ENCODE results near the gene AOPEP. TPM values are rescaled to one million over a fixed set of nuclear protein-coding genes. Genes with fewer than 3 reads are reported as not detected.

AOPEP gene
- total and polyA plus RNA-seq, 7 donors: 28.0 to 490 (median 184) TPM

GRCh38 chr9:95036676-95037075, 310.2 kb downstream of the AOPEP start:
- Histone ChIP-seq H3K4me3 (no peak overlapping the region), H3K9me3 (no peaks in the 10 kb centered on the region), H3K27ac (peak overlapping the region; percentile 24 to 99 (median 80)), H3K27me3 (no peaks in the 10 kb centered on the region), H3K36me3 (peaks cover 0 to 8% (median 0%) of the 10 kb centered on the region in 4 donors), H3K4me1 (peaks cover 0 to 100% (median 95%) of the 10 kb centered on the region in 4 donors)
- TF ChIP-seq POLR2A (IDR thresholded peaks at IDR 0.05): no peak
- TF ChIP-seq EP300 (IDR thresholded peaks at IDR 0.05): no peak
- no peak for TF ChIP-seq CTCF (IDR thresholded peaks at IDR 0.05)
- TF ChIP-seq POLR2AphosphoS5 (IDR thresholded peaks at IDR 0.05): no peak
- no peak for DNase-seq
- WGBS, 2 donors: 77 to 85% methylated on average over 2 of the region's 2 CpGs
- intact Hi-C loops (cut with DNase I): no loop called here

GRCh38 chr9:95037789-95038521, 311.5 kb downstream of the AOPEP start:
- WGBS, 2 donors: 87 to 91% methylated on average over 7 of the region's 7 CpGs
- DNase-seq: no peak
- Histone ChIP-seq H3K36me3 (peaks cover 0 to 8% (median 0%) of the 10 kb centered on the region in 4 donors), H3K4me1 (peaks cover 0 to 97% (median 89%) of the 10 kb centered on the region in 4 donors), H3K27me3 (no peaks in the 10 kb centered on the region), H3K4me3 (no peak overlapping the region), H3K27ac (peak overlapping the region; percentile 16 to 99 (median 80)), H3K9me3 (no peaks in the 10 kb centered on the region)
- TF ChIP-seq POLR2AphosphoS5 (IDR thresholded peaks at IDR 0.05): no peak
- TF ChIP-seq EP300 (IDR thresholded peaks at IDR 0.05): no peak
- intact Hi-C loops (cut with DNase I): no loop called here

GRCh38 chr9:95038666-95039065, 312.2 kb downstream of the AOPEP start:
- peak overlapping the region in 3 of 4 donors; percentile 60 to 99 (median 99) for H3K27ac ChIP-seq
- intact Hi-C loops (cut with DNase I): no loop called here
- 87 to 93% methylated on average over 9 of the region's 9 CpGs for WGBS, 2 donors

GRCh38 chr9:95040106-95040505, 313.6 kb downstream of the AOPEP start:
- 21 to 69% methylated on average over 5 of the region's 5 CpGs for WGBS, 2 donors
- intact Hi-C loops (cut with DNase I): no loop called here
- no peak for TF ChIP-seq EP300 (IDR thresholded peaks at IDR 0.05)
- no peak for TF ChIP-seq POLR2A (IDR thresholded peaks at IDR 0.05)
- TF ChIP-seq POLR2AphosphoS5 (IDR thresholded peaks at IDR 0.05): no peak
- TF ChIP-seq CTCF (IDR thresholded peaks at IDR 0.05): no peak
- H3K4me3 ChIP-seq: no peak overlapping the region
- H3K27me3 ChIP-seq: no peaks in the 10 kb centered on the region
- no peak for DNase-seq
- peaks cover 0 to 16% (median 0%) of the 10 kb centered on the region in 4 donors for H3K36me3 ChIP-seq
- peak overlapping the region in 3 of 4 donors; percentile 52 to 99 (median 99) for H3K27ac ChIP-seq
- H3K4me1 ChIP-seq: peaks cover 0 to 97% (median 87%) of the 10 kb centered on the region in 4 donors
- H3K9me3 ChIP-seq: no peaks in the 10 kb centered on the region

More at GRCh38 chr9:95038666-95039065, 312.2 kb downstream of the AOPEP start:
- no peak for DNase-seq
- Histone ChIP-seq H3K4me1 (peaks cover 0 to 97% (median 87%) of the 10 kb centered on the region in 4 donors), H3K9me3 (no peaks in the 10 kb centered on the region), H3K27me3 (no peaks in the 10 kb centered on the region), H3K4me3 (no peak overlapping the region), H3K36me3 (peaks cover 0 to 13% (median 0%) of the 10 kb centered on the region in 4 donors)
- TF ChIP-seq POLR2A (IDR thresholded peaks at IDR 0.05) (no peak), CTCF (IDR thresholded peaks at IDR 0.05) (no peak), POLR2AphosphoS5 (IDR thresholded peaks at IDR 0.05) (no peak), EP300 (IDR thresholded peaks at IDR 0.05) (no peak)

- no peak for TF ChIP-seq POLR2A (IDR thresholded peaks at IDR 0.05)
- TF ChIP-seq EP300 (IDR thresholded peaks at IDR 0.05): no peak
- no peak for TF ChIP-seq CTCF (IDR thresholded peaks at IDR 0.05)
- TF ChIP-seq POLR2AphosphoS5 (IDR thresholded peaks at IDR 0.05): no peak
- no peaks in the 10 kb centered on the region for H3K9me3 ChIP-seq
- H3K4me1 ChIP-seq: peaks cover 0 to 90% (median 77%) of the 10 kb centered on the region in 4 donors
- no peak overlapping the region for H3K4me3 ChIP-seq
- H3K27ac ChIP-seq: peak overlapping the region; percentile 67 to 99 (median 88)
- no peak for DNase-seq
- intact Hi-C loops (cut with DNase I): no loop called here
- WGBS, 2 donors: 51 to 66% methylated on average over 5 of the region's 5 CpGs
- no peaks in the 10 kb centered on the region for H3K27me3 ChIP-seq
- H3K36me3 ChIP-seq: peaks cover 0 to 8% (median 0%) of the 10 kb centered on the region in 4 donors
Measured at GRCh38 chr9:95043826-95044225, 317.3 kb downstream of the AOPEP start.

Data from sigmoid colon (tissue), 7 donors.